ENCODE data around the gene ITGA7.

ITGA7 gene

GRCh38 chr12:55707841-55708694 is at the start of gene ITGA7:
ITGA7 (minus strand) TSS chr12:55707904; CDS start chr12:55707682, 222 bp downstream.
- DNase-seq, result peak in 1 of 3 donors; percentile 60

- DNase-seq, result no peak
Observed at GRCh38 chr12:55755246-55755645, 47.5 kb upstream of the ITGA7 start.

GRCh38 chr12:55748230-55748993 is 40.7 kb upstream of the ITGA7 start:
- no peak for DNase-seq

- no peak for DNase-seq
Observed at GRCh38 chr12:55746913-55747231, 39.2 kb upstream of the ITGA7 start.

GRCh38 chr12:55746174-55746912 is 38.6 kb upstream of the ITGA7 start:
- no peak for DNase-seq

GRCh38 chr12:55745361-55746173 is 37.9 kb upstream of the ITGA7 start:
- DNase-seq, result no peak

GRCh38 chr12:55744340-55745030 is 36.8 kb upstream of the ITGA7 start:
- no peak for DNase-seq

- DNase-seq, result peak; percentile 53 to 75 (median 65)
Observed at GRCh38 chr12:55743406-55744339, 36.0 kb upstream of the ITGA7 start.

GRCh38 chr12:55742719-55743405 is 35.2 kb upstream of the ITGA7 start, which contains the start of gene GDF11:
GDF11 (plus strand) TSS chr12:55743122; CDS start chr12:55743317, 195 bp downstream.
- DNase-seq, result peak; percentile 55 to 76 (median 57)

- no peak for DNase-seq
Observed at GRCh38 chr12:55741931-55742680, 34.4 kb upstream of the ITGA7 start.

GRCh38 chr12:55739025-55739378 is 31.3 kb upstream of the ITGA7 start:
- no peak for DNase-seq

GRCh38 chr12:55738123-55739024 is 30.7 kb upstream of the ITGA7 start:
- peak; percentile 87 to 96 (median 95) for DNase-seq

GRCh38 chr12:55737581-55738122 is 29.9 kb upstream of the ITGA7 start:
- DNase-seq, result no peak

GRCh38 chr12:55736780-55737580 is 29.3 kb upstream of the ITGA7 start:
- peak; percentile 77 to 83 (median 80) for DNase-seq

GRCh38 chr12:55736076-55736475 is 28.4 kb upstream of the ITGA7 start:
- no peak for DNase-seq

GRCh38 chr12:55734595-55734994 is 26.9 kb upstream of the ITGA7 start:
- DNase-seq, result no peak

- DNase-seq, result no peak
Observed at GRCh38 chr12:55733858-55734257, 26.2 kb upstream of the ITGA7 start.
